SK-N-SH treated with all-trans-retinoic acid at 6 μM for 48 hours (cell line): ENCODE measurements around the gene COX8C.

Source experiments
- ATAC-seq: fragments of 200-7000 bp; cut with Tn5 transposase; 3 replicates; pipeline ENCODE4 v1.9.1; 2020; ENCODE audit warnings: mild to moderate bottlenecking, moderate library complexity
- ARNTL ChIP-seq: fragments of 450-650 bp; formaldehyde crosslinking; IDR thresholded peaks from 2 replicates; pipeline ENCODE4 v1.5.0; 2020; ENCODE audit warnings: low read depth, mild to moderate bottlenecking, moderate library complexity, borderline replicate concordance
- BACH2 ChIP-seq: fragments of 250-450 bp; sonication (Bioruptor Pico); IDR thresholded peaks from 2 replicates; pipeline ENCODE4 v1.9.0; 2021; ENCODE audit warnings: mild to moderate bottlenecking, borderline replicate concordance
- CREB5 ChIP-seq: fragments of 250-450 bp; sonication (Bioruptor Pico); IDR thresholded peaks from 2 replicates; pipeline ENCODE4 v1.5.1; 2020; ENCODE audit warnings: low read depth, mild to moderate bottlenecking, moderate library complexity
- CSDC2 ChIP-seq: fragments of 250-450 bp; sonication (Bioruptor Pico); IDR thresholded peaks from 2 replicates; pipeline ENCODE4 v1.5.0; 2020; ENCODE audit warnings: mild to moderate bottlenecking, moderate library complexity
- CSRNP3 ChIP-seq: fragments of 250-450 bp; sonication (Bioruptor Pico); IDR thresholded peaks from 2 replicates; pipeline ENCODE4 v1.5.1; 2021; ENCODE audit warnings: mild to moderate bottlenecking, moderate library complexity
- GLIS3 ChIP-seq: fragments of 250-450 bp; sonication (Bioruptor Pico); IDR thresholded peaks from 2 replicates; pipeline ENCODE4 v1.5.0; 2020; ENCODE audit warnings: mild to moderate bottlenecking, moderate library complexity
- ISL1 ChIP-seq: fragments of 250-450 bp; sonication (Bioruptor Pico); IDR thresholded peaks from 2 replicates; pipeline ENCODE4 v2.1.2; 2022; ENCODE audit warnings: mild to moderate bottlenecking, moderate library complexity
- OSR1 ChIP-seq: fragments of 250-450 bp; sonication (Bioruptor Pico); IDR thresholded peaks from 2 replicates; pipeline ENCODE4 v1.8.0; 2022; ENCODE audit warnings: moderate library complexity, mild to moderate bottlenecking, inconsistent platforms
- PATZ1 ChIP-seq: fragments of 250-450 bp; sonication (Bioruptor Pico); IDR thresholded peaks from 2 replicates; pipeline ENCODE4 v1.8.0; 2020; ENCODE audit warnings: mild to moderate bottlenecking, moderate library complexity, borderline replicate concordance
- POU6F1 ChIP-seq: fragments of 250-450 bp; sonication (Bioruptor Pico); IDR thresholded peaks from 2 replicates; pipeline ENCODE4 v1.8.0; 2021; ENCODE audit warnings: low read depth, mild to moderate bottlenecking, moderate library complexity, borderline replicate concordance
- PPARA ChIP-seq: fragments of 250-450 bp; sonication (Bioruptor Pico); IDR thresholded peaks from 2 replicates; pipeline ENCODE4 v1.5.0; 2020; ENCODE audit warnings: mild to moderate bottlenecking, borderline replicate concordance
- RARB ChIP-seq: fragments of 250-450 bp; sonication (Bioruptor Pico); IDR thresholded peaks from 2 replicates; pipeline ENCODE4 v1.8.0; 2021; ENCODE audit warnings: mild to moderate bottlenecking, moderate library complexity
- TCF4 ChIP-seq: fragments of 250-450 bp; sonication (Bioruptor Pico); IDR thresholded peaks from 2 replicates; pipeline ENCODE4 v1.8.0; 2021; ENCODE audit warnings: mild to moderate bottlenecking, moderate library complexity, borderline replicate concordance
- TOX ChIP-seq: fragments of 250-450 bp; sonication (Bioruptor Pico); IDR thresholded peaks from 2 replicates; pipeline ENCODE4 v1.8.0; 2021; ENCODE audit warnings: mild to moderate bottlenecking, moderate library complexity, borderline replicate concordance
- TSHZ2 ChIP-seq: fragments of 250-450 bp; sonication (Bioruptor Pico); IDR thresholded peaks from 2 replicates; pipeline ENCODE4 v1.5.0; 2020; ENCODE audit warnings: mild to moderate bottlenecking, moderate library complexity
- ZC3H10 ChIP-seq: fragments of 250-450 bp; sonication (Bioruptor Pico); IDR thresholded peaks from 2 replicates; pipeline ENCODE4 v1.5.1; 2021; ENCODE audit warnings: mild to moderate bottlenecking, moderate library complexity
- ZFP3 ChIP-seq: fragments of 250-450 bp; sonication (Bioruptor Pico); IDR thresholded peaks from 2 replicates; pipeline ENCODE4 v1.5.0; 2020; ENCODE audit warnings: mild to moderate bottlenecking, moderate library complexity
- ZFP30 ChIP-seq: fragments of 450-650 bp; formaldehyde crosslinking; IDR thresholded peaks from 2 replicates; pipeline ENCODE4 v1.5.0; 2022; ENCODE audit warnings: mild to moderate bottlenecking, moderate library complexity
- ZNF565 ChIP-seq: fragments of 450-650 bp; formaldehyde crosslinking; conservative IDR thresholded peaks from 2 replicates; pipeline ENCODE4 v1.5.0; 2020; ENCODE audit warnings: low read depth, mild to moderate bottlenecking, moderate library complexity
- ZNF70 ChIP-seq: fragments of 450-650 bp; formaldehyde crosslinking; IDR thresholded peaks from 2 replicates; pipeline ENCODE4 v1.5.0; 2020; ENCODE audit warnings: mild to moderate bottlenecking, moderate library complexity

COX8C gene

GRCh38 chr14:93322929-93323599 lies 23.9 kb upstream of the COX8C start:
- TF ChIP-seq ISL1 (CRISPR knock-in tag) (no peak), OSR1 (CRISPR knock-in tag) (no peak), ZFP30 (CRISPR knock-in tag) (no peak), CREB5 (no peak), ZNF70 (CRISPR knock-in tag) (no peak)
- no peak for ATAC-seq

- TF ChIP-seq ZFP3 (CRISPR knock-in tag) (no peak), CSDC2 (CRISPR knock-in tag) (no peak), TOX (CRISPR knock-in tag) (no peak), TSHZ2 (CRISPR knock-in tag) (no peak), PATZ1 (CRISPR knock-in tag) (no peak)
- no peak for ATAC-seq
These were observed 23.3 kb upstream of the COX8C start for GRCh38 chr14:93323600-93324174.

GRCh38 chr14:93326196-93326595 lies 20.8 kb upstream of the COX8C start:
- ATAC-seq: no peak
- no peak for TF ChIP-seq POU6F1 (CRISPR knock-in tag)
- no peak for TF ChIP-seq ZNF70 (CRISPR knock-in tag)
- TF ChIP-seq ZFP3 (CRISPR knock-in tag): no peak
- no peak for TF ChIP-seq ARNTL
- TF ChIP-seq GLIS3 (CRISPR knock-in tag): no peak
- TF ChIP-seq PPARA (CRISPR knock-in tag): no peak
- TF ChIP-seq ZC3H10 (CRISPR knock-in tag): no peak
- TF ChIP-seq OSR1 (CRISPR knock-in tag): no peak
- TF ChIP-seq ISL1 (CRISPR knock-in tag): no peak
- no peak for TF ChIP-seq CSRNP3 (CRISPR knock-in tag)
- TF ChIP-seq RARB (CRISPR knock-in tag): no peak
- no peak for TF ChIP-seq BACH2 (CRISPR knock-in tag)
- TF ChIP-seq ZNF565 (CRISPR knock-in tag): no peak
- TF ChIP-seq ZFP30 (CRISPR knock-in tag): no peak
- no peak for TF ChIP-seq TCF4 (CRISPR knock-in tag)
